Measurements from ENCODE around the gene PDZD8. TPM values are rescaled to one million over a fixed set of nuclear protein-coding genes. Genes with fewer than 3 reads are reported as not detected.

PDZD8 gene
- total RNA-seq, 1 donor from 2014 or later: 31.3 TPM

GRCh38 chr10:117271427-117271826, 103.8 kb downstream of the PDZD8 start:
- Mint-ChIP-seq H3K4me3 (ENCODE audit: unreplicated experiment) (no peak overlapping the region), H3K9me3 (ENCODE audit: unreplicated experiment) (no peaks in the 10 kb centered on the region), H3K36me3 (ENCODE audit: low read depth, unreplicated experiment) (no peaks in the 10 kb centered on the region), H3K27ac (ENCODE audit: unreplicated experiment) (no peak overlapping the region), H3K4me1 (ENCODE audit: low read depth, unreplicated experiment) (peaks cover 13% of the 10 kb centered on the region), H3K27me3 (ENCODE audit: low read depth, unreplicated experiment) (no peaks in the 10 kb centered on the region)
- Histone ChIP-seq H4K20me1 (ENCODE audit: insufficient read depth, low read length) (no peaks in the 10 kb centered on the region), H2AFZ (ENCODE audit: low read depth, low read length) (no peak overlapping the region), H3K9ac (ENCODE audit: low read length) (no peak overlapping the region), H3K9me3 (ENCODE audit: insufficient read depth, low read depth, low read length) (no peaks in the 10 kb centered on the region), H3K36me3 (ENCODE audit: insufficient read depth, low read length) (no peaks in the 10 kb centered on the region), H3K4me3 (ENCODE audit: insufficient read depth, low read depth, low read length) (no peak overlapping the region), H3K27ac (ENCODE audit: low read depth, low read length) (no peak overlapping the region), H3K79me2 (ENCODE audit: insufficient read depth, low read length) (no peaks in the 10 kb centered on the region), H3K4me2 (ENCODE audit: low read length) (no peak overlapping the region), H3K4me1 (ENCODE audit: insufficient read depth, low read length) (peaks cover 8% of the 10 kb centered on the region), H3K27me3 (ENCODE audit: insufficient read depth, low read length) (no peaks in the 10 kb centered on the region)
- TF ChIP-seq CTCF (IDR thresholded peaks at IDR 0.05; ENCODE audit: insufficient read depth, low read depth, low read length) (no peak), EZH2 (IDR thresholded peaks at IDR 0.05; ENCODE audit: insufficient read depth, low read length) (no peak)
- DNase-seq (ENCODE audit: low read depth) (peak; percentile 24), FAIRE-seq (no peak)

- H3K4me2 ChIP-seq (ENCODE audit: low read length): no peak overlapping the region
- peaks cover 4% of the 10 kb centered on the region for H3K27me3 Mint-ChIP-seq (ENCODE audit: low read depth, unreplicated experiment)
- no peaks in the 10 kb centered on the region for H3K9me3 ChIP-seq (ENCODE audit: insufficient read depth, low read depth, low read length)
- H3K79me2 ChIP-seq (ENCODE audit: insufficient read depth, low read length): no peaks in the 10 kb centered on the region
- H3K4me3 Mint-ChIP-seq (ENCODE audit: unreplicated experiment): no peak overlapping the region
- no peak overlapping the region for H3K27ac Mint-ChIP-seq (ENCODE audit: unreplicated experiment)
- H3K9ac ChIP-seq (ENCODE audit: low read length): no peak overlapping the region
- H3K27me3 ChIP-seq (ENCODE audit: insufficient read depth, low read length): peaks cover 2% of the 10 kb centered on the region
- no peaks in the 10 kb centered on the region for H4K20me1 ChIP-seq (ENCODE audit: insufficient read depth, low read length)
- no peaks in the 10 kb centered on the region for H3K36me3 ChIP-seq (ENCODE audit: insufficient read depth, low read length)
- H3K4me1 ChIP-seq (ENCODE audit: insufficient read depth, low read length): peaks cover 8% of the 10 kb centered on the region
- H3K27ac ChIP-seq (ENCODE audit: low read depth, low read length): no peak overlapping the region
- H3K36me3 Mint-ChIP-seq (ENCODE audit: low read depth, unreplicated experiment): no peaks in the 10 kb centered on the region
- no peak for DNase-seq (ENCODE audit: low read depth)
- H3K4me3 ChIP-seq (ENCODE audit: insufficient read depth, low read depth, low read length): no peak overlapping the region
- no peak overlapping the region for H2AFZ ChIP-seq (ENCODE audit: low read depth, low read length)
- H3K9me3 Mint-ChIP-seq (ENCODE audit: unreplicated experiment): no peaks in the 10 kb centered on the region
- FAIRE-seq: no peak
- peaks cover 13% of the 10 kb centered on the region for H3K4me1 Mint-ChIP-seq (ENCODE audit: low read depth, unreplicated experiment)
- TF ChIP-seq EZH2 (IDR thresholded peaks at IDR 0.05; ENCODE audit: insufficient read depth, low read length): no peak
- TF ChIP-seq CTCF (IDR thresholded peaks at IDR 0.05; ENCODE audit: insufficient read depth, low read depth, low read length): no peak
Observed at GRCh38 chr10:117268907-117269306, 106.3 kb downstream of the PDZD8 start.

- FAIRE-seq: no peak
- Histone ChIP-seq H3K4me2 (ENCODE audit: low read length) (no peak overlapping the region), H3K79me2 (ENCODE audit: insufficient read depth, low read length) (no peaks in the 10 kb centered on the region), H3K36me3 (ENCODE audit: insufficient read depth, low read length) (no peaks in the 10 kb centered on the region), H3K27ac (ENCODE audit: low read depth, low read length) (no peak overlapping the region), H3K4me1 (ENCODE audit: insufficient read depth, low read length) (peaks cover 8% of the 10 kb centered on the region), H2AFZ (ENCODE audit: low read depth, low read length) (no peak overlapping the region), H3K4me3 (ENCODE audit: insufficient read depth, low read depth, low read length) (no peak overlapping the region), H3K9ac (ENCODE audit: low read length) (no peak overlapping the region), H3K9me3 (ENCODE audit: insufficient read depth, low read depth, low read length) (no peaks in the 10 kb centered on the region), H4K20me1 (ENCODE audit: insufficient read depth, low read length) (no peaks in the 10 kb centered on the region), H3K27me3 (ENCODE audit: insufficient read depth, low read length) (peaks cover 2% of the 10 kb centered on the region)
- H3K4me3 Mint-ChIP-seq (ENCODE audit: unreplicated experiment): no peak overlapping the region
- TF ChIP-seq EZH2 (IDR thresholded peaks at IDR 0.05; ENCODE audit: insufficient read depth, low read length) (no peak), CTCF (IDR thresholded peaks at IDR 0.05; ENCODE audit: insufficient read depth, low read depth, low read length) (no peak)
- no peak overlapping the region for H3K27ac Mint-ChIP-seq (ENCODE audit: unreplicated experiment)
- no peaks in the 10 kb centered on the region for H3K36me3 Mint-ChIP-seq (ENCODE audit: low read depth, unreplicated experiment)
- peaks cover 13% of the 10 kb centered on the region for H3K4me1 Mint-ChIP-seq (ENCODE audit: low read depth, unreplicated experiment)
- DNase-seq (ENCODE audit: low read depth): no peak
- no peaks in the 10 kb centered on the region for H3K9me3 Mint-ChIP-seq (ENCODE audit: unreplicated experiment)
- H3K27me3 Mint-ChIP-seq (ENCODE audit: low read depth, unreplicated experiment): peaks cover 4% of the 10 kb centered on the region
Observed at GRCh38 chr10:117268258-117268657, 107.0 kb downstream of the PDZD8 start.
